SKM-1 treated with dmso at 0.1 percent for 144 hours (cell line): Measurements from ENCODE around the gene DLX4.
A peak's percentile ranks its signal among the peaks of the same experiment; 100 is the strongest.

Source experiments
- DNase-seq: peaks from one replicate; lab custom pipeline; 2025; ENCODE audit not compliant: unreplicated experiment; lab: John Stamatoyannopoulos, UW

Gene DLX4

DNA sequence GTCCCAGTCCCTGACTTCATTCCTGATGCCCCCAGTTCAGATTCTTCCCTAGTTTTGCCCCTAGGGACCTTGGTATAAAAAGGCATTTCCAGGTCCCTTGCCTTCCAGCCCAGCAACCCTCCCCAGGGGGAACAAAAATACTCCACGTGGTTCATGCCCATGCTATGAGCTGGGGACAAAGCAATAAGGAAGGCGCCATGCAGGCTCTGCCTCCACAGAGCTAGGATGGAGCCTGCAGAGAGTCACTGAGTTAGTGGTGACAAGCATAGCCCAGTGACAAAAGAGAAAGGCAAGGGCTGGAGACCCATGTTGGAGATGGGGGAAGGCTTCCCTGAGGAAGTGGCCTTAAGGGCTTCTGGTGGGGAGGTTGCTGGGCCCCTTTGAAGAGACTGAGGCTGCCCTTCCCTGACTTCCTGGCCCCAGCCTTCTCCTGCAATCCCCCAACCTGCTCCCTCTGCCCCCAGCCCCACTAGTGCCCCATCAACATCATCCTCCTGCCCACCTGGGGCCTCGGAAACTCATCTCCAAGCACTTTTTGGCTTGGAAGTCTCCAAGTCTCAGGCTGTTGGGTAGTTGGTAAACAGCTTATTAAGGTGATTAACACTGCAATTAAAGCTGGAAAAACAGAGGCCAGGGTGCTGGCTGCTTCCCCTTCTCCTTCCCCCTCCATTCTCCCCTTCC, 16.5 kb downstream of the DLX4 start:
- no peak for DNase-seq

DNA sequence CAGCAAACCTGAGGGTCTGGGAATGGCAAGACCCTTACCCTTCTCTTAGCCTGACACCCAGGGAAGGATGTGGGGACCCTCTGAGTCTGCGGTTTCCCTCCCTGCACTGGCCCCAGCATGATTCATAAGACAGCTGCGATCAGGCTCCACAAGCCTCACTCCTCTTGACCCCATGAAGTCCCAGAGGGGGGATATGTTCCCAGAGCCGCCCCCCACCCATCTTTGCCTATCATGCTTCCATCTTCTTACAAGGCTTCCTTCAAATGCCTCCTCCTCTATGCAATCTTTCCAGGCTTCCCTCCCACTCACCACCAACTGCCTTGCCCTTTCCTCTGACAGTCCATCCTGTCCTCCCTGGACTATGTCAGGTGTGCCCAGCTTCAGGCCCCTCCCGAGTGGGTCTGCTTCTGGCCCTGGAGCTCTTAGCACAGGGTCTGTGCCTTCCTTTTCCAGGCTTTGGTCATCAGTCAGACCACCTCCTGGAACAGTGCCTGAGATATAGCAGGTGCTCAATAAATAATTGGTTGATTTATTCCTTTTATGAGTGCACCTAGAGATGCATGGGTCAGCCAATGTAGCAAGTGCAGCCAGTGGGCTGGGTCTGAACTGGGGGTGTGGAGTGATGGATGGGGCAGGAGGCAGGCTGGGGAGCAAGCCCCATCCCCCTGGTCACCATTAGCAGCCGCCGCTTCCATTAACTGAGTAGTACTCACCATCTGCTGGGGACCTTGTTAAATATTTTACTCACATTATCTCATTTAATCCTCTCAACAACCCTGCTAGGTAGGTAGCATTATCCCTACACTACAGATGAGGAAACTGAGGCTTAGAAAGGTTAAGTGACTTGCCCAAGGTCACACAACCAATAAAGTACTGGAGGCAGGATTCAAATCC, 17.7 kb downstream of the DLX4 start:
- DNase-seq: no peak

DNA sequence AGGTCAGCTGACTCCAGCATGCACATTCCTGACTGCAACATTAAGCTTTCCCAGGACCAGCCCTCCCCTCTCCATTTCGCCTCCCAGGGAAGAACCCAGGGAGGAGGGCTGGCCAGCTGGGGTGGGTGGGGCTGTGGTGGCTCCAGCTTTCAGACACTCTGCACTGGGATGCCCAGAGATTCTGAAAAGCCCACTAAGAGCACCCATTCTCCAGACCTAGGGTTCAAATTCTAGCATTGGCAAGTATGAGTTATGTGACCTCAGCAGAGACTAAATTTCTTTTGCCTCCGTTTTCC, 18.2 kb downstream of the DLX4 start:
- DNase-seq: no peak

DNA sequence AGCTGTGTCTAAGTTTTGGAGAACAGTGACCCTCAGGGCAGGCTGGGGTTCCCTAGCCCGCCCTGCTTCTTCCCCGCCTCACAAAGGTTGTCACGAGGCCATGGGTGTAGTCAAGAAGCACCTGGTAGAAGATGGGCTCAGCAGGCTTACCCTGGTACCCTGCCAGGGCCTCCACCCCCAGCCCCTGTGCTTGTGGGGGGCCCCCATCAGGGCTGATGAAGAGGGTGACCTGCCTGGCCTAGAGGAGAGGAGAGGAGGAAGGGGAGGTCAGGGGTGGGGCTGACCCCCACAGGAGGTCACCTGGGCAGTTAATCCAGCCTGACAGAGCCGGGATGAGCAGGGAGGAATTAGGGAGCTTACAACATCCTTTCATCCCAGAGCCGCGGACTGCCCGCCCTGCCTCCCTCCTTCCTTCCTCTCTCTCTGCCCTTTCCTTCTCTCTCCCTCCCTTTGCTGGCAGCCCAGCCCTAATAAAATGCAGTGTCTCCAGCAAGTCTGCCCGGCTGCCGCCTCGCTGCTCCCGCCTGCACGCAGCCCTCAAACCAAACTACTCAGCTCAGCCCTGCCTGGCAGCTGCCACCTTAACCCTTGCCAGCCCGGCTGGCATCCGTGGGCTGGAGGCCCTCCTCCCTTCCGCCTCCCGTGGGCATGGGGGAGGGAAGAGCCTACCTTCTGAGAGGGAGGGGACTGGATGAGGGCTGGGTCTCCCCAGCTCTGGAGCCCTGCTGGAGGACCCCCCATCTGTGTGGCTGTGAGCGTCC, 18.9 kb downstream of the DLX4 start:
- no peak for DNase-seq

DNA sequence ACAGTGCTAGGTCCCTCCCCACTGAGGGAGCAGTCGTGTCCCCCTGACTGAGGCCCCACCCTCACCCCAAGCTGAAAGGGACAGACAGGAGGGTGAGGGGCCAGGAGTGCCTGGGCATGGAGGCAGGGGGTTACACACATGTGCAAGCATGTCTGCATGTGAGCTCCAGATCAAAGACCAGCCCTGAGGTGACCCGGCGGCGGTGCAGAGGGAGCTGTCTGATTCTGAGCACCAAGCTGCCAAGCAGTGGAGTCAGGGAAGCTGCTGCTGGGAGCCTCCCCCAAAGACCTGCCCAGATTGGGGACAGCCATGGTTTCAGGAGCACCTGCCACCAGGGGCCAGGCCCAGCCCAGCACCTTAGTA, 20.5 kb downstream of the DLX4 start:
- DNase-seq: no peak

GRCh38 chr17:49990331-49990730, 21.3 kb downstream of the DLX4 start:
- DNase-seq: no peak

DNA sequence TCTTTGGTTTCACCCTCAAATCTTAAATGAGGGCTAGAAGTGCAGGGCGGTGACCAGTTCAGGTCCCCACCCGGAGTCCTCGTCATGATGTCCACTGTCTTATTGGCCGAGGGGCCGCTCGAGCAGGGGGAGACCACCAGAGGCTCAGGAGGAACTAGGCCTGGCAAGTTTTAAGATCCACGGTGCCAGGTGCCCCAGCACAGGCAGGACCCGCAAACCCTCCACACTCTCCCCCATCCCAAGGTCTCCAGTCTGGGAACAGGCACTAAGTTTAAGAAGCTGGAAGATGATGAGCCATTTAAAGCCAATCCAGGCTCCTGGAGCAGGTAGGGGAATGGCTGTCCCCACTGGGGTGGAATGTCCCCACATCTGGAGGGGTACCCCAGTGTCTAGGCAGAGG, 21.9 kb downstream of the DLX4 start:
- DNase-seq: no peak

DNA sequence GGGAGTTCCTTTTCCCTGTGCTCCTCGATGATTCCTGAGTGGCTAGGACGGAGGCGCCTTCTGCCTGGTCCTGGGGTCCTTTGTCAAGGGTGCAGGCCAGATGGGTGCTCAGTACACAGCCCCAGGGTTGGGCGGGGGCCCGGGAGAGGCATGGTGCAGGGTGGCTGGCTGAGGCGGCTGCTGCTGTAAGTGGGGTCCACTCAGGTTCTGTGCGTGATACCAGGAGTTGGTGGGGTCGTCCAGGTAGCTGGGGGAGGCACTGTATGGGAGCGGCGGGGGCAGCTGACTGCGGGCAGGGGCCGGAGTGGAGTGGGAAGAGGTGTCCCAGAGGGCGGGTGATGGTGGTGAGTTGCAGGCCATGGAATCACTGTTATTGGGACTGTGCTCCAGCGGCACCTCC, 22.4 kb downstream of the DLX4 start:
- no peak for DNase-seq

- no peak for DNase-seq
Measured at GRCh38 chr17:49992191-49992932, 23.4 kb downstream of the DLX4 start.

GRCh38 chr17:49992933-49993422, 24.0 kb downstream of the DLX4 start:
- DNase-seq: no peak

DNA sequence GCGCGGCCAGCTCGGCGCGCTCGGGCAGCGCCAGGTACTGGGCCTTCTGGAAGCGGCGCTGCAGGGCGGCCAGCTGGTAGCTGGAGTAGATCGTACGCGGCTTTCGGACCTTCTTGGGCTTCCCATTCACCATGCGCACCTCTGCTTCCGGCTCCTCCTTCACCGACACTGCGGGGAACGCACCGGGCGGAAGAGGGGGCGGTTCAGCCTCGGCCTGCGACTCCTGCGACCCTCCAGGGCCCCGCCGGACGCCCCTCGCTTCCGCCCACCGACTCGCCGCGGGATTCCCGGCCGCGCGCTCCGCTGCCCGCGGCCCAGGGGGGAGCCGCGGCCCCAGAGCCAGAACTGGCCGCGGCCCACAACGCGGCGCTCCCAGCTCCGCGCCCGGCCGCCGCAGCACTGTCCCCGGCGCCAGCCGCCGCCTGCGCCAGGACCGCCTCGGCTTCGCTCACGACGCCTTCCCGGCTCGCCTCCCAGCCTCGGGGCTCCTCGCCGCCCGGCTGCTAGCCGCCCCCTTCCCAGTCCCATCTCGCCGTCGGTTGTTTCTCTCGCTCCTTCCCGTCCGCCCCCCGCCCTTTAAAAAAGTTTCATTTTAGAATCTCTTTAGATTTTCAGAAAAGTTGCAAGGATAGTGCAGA, 24.6 kb downstream of the DLX4 start:
- DNase-seq: no peak

DNA sequence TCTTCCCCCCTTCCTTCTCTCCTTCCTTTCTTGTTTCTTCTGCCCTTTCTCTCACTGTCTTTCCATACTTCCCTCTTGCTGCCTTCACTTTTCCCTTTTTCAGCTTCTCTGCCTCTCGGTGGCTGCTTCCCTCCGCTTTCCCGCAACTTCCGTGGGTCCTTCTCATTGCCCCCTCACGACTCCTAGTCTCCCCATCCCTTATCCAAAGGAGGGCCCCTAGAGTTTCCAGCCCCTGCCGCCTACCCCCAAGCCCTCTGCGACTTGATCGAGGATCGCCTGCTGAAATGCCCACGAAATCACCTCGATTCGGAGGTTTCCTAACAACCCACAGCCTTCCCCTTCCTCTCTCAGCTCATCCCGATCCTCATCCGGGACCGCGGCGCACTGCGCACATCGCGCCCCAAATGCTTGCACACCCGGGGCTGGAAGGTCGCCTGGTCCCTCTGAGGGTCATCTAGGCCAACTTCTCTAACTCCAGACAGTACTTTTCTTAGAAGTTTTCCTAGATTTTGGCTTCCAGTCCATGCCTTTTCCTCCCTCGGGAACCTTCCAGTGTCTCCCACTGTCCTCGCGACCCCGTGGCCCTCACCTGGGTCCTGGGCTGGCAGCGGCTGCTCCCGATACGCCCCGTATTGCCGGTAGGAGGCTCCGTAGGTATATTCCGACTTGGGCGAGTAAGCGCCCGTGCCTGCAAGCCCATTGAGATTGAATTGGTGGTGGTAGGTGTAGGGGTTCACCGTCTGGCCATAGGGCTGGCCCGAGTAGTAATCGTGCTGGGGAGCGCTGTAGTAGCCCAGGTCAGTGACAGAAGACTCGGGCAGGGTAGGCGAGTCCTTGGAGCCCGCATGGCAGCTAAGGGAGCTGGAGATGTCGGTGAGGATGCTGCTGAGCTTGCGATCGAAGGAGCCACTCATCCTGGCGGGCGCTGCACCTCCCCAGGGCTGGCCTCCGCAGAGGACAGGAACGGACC, 25.4 kb downstream of the DLX4 start:
- DNase-seq: no peak

GRCh38 chr17:49995055-49995738, 26.2 kb downstream of the DLX4 start, which contains the start of gene DLX3:
DLX3 (minus strand) TSS chr17:49995224; CDS start chr17:49994998, 226 bp downstream.
- DNase-seq: peak; percentile 66

DNA sequence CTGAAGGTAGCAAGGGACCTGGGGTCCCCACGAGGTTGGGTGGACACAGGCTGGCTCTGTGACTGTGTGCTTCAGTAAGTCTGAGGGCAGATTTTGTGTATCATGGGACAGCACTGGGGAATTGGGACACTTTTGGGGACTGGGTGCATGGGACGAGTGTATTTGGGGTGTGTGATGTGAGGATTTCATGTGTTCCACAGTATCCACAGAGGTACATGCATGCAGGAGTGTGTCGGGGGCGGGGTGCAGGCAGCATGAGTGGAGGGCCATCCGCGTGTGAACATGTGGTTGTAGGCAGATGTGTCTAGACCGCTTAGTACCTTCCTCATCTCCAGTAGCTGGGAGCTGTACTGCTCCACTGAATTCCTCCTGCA, 27.1 kb downstream of the DLX4 start:
- DNase-seq: no peak

DNA sequence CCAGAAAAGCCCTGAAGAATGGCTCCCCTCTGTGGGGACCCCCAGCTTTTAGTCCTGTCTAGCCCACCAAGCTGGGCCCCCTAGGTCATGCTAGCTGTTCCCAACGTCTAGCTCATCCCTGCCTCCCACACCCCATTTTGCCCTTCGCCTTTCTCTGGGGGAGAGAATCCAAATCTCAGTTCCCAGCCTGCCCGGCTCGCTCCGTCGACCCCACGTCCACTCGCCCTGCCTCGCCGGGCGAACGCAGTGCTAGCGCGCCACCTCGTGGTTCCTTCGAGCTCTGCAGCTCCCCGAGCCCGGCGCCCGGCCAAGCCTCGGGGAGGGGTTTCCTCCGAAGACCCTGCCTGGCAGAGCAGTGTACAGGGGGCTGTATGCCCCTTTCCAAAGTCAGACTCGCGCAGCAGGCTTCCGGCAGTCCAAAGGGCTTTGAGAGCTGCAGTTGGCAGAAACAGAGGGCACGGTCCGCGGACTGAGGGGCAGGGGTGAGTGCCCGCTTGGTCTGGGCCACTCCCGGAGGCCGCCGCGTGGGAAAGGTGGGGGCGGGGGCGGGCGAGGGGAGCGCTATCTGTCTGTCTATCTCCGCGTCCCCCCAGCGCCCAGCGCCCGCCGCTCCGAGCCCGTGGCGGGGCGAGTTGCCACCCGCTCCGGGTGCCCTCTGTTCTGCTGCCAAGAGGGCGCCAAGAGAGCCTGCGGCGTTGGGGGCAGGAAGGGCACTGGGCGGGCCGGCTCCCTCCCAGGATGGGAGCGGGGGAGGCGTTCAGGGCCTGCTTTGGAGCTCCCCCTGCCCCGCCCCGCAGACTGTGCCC, 27.7 kb downstream of the DLX4 start:
- DNase-seq: peak; percentile 28

DNA sequence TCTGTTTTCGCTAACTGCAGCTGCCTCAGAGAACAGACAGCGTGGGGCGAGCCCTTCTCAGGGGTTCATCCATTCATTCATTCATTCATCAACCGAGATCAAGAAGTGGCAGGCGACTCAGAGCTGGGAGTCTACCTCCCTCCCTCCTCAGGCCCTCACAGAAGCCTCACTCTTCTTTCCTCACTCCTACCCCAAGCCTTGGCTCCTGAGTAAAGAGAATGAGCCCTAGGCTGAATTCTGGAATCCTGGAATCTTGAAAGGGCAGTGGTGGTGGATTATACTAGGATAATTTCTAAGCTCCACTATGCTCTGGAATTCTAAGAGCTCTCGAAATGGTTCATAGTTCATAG, 28.3 kb downstream of the DLX4 start:
- DNase-seq: no peak

DNA sequence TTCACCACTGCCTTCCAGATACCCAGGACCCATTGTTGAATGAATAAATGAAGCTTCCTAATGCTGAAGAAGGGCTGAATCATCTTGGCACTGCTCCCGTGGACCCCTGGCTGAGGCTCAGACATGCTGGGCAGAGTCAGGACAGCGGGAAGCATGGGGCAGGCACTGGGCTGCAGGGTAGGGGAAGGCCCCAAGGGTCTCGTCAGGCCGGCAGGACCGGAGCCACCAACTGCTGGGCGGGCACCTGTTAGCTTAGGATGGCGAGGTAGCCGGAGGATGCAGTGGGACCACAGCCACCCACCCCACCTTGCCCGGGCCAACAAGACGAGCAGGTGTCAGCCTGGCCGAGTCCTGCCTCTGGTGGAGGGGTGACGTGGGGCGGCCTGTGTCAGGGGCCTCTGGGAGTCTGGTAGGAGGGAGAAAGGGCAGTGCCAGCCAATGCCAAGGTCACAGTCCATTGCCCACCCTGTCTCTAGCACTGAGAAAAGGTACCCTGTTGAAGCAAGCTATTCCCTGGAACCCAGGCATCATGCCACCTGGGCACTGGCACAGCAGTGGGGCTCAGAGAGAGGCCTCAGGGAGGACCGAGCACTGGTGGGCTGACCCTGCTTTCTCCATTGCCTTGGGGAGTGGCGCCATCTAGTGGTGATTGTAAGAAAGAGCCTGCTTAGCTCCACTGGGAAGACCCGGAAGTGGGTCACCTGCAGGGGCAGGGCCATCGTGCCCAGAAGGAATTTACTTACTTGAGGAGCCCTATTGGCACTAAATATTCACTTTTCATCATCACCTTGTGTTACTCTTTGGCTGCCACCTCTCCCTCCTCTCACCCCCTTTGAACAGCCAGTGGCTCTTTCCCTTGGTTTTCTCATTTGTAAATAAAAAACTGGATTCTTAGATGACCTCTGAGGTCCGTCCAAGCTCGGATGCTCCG, 29.0 kb downstream of the DLX4 start:
- peak; percentile 82 for DNase-seq
